Heart right ventricle (tissue), 16 donors: Measurements from ENCODE around the gene FGF14. TPM values are rescaled to one million over a fixed set of nuclear protein-coding genes. Genes with fewer than 3 reads are reported as not detected.

Source experiments
- ATAC-seq, 8 donors: fragments of 200-7000 bp; cut with Tn5 transposase; one replicate each; pipeline ENCODE4 v1.9.1; 2020; ENCODE audit warnings: mild to moderate bottlenecking in 8 of 8, moderate library complexity in 8 of 8, moderate number of reproducible peaks in 1 of 8
- DNase-seq, 2 donors: peaks; one replicate each; pipeline ENCODE4 v3.0.0-alpha.2; 2020
- H3K27ac ChIP-seq, 10 donors: fragments of 200-600 bp; sonication (generic) in 2 of 10; one replicate each; pipeline versions ENCODE4 v1.5.0 to v1.8.0; 2020 to 2022; ENCODE audit warnings: mild to moderate bottlenecking in 3 of 10
- H3K27me3 ChIP-seq, 7 donors: fragments of 200-600 bp; one replicate each; pipeline ENCODE4 v1.8.0; 2021 to 2022; ENCODE audit warnings: mild to moderate bottlenecking in 2 of 7
- H3K36me3 ChIP-seq, 9 donors: fragments of 200-600 bp; sonication (generic) in 1 of 9; one replicate each; pipeline versions ENCODE4 v1.5.0 to v1.8.0; 2020 to 2022; ENCODE audit warnings: mild to moderate bottlenecking in 2 of 9
- H3K4me1 ChIP-seq, 9 donors: fragments of 200-600 bp; sonication (generic) in 1 of 9; one replicate each; pipeline versions ENCODE4 v1.5.0 to v1.8.0; 2020 to 2022; ENCODE audit warnings: mild to moderate bottlenecking in 4 of 9
- H3K4me3 ChIP-seq, 10 donors: fragments of 200-600 bp; sonication (generic) in 2 of 10; one replicate each; pipeline versions ENCODE4 v1.5.0 to v1.8.0; 2020 to 2022; ENCODE audit warnings: mild to moderate bottlenecking in 7 of 10, moderate library complexity in 2 of 10
- H3K9me3 ChIP-seq, 11 donors: fragments of 200-600 bp in 10 of 11; sonication (generic) in 2 of 11; one replicate each; pipeline versions ENCODE4 v1.5.0 to v1.8.0; 2013 to 2022; ENCODE audit warnings: mild to moderate bottlenecking in 2 of 11, control low read depth in 1 of 11, moderate library complexity in 1 of 11
- WGBS, 2 donors: extraction: QIAGEN DNeasy Blood & Tissue Kit; methylation state at CpG; one replicate each; pipeline ENCODE4 v1.1.7; 2013; ENCODE audit warnings: inconsistent platforms in 1 of 2; 5-methylcytosine and 5-hydroxymethylcytosine counted together
- intact Hi-C, 10 donors: fragments of 100-400 bp; cut with DNase I; formaldehyde crosslinking; loops; one replicate each; pipeline versions ENCODE4 v1.11.1 to v1.14.2; 2022
- polyA plus RNA-seq, 2 donors: library from polyadenylated mRNA; stranded (reverse); fragments of 200-250 nt; gene quantifications; one replicate each; pipeline ENCODE4 v1.2.3, GENCODE V29; 2013
- total RNA-seq, 10 donors: library from RNA; stranded (reverse); fragmentation: NEBNext Ultra II Directional in 3 of 10; extraction: Animal tissue kit (Norgen Biotek cat#: 25700) in 3 of 10; gene quantifications; one replicate each; pipeline versions ENCODE4 v1.2.1 to v1.2.4, GENCODE V29; 2021 to 2023
- TF ChIP-seq, protein P1 (sequence below), 9 donors: fragments of 200-600 bp; sonication (generic) in 2 of 9; IDR thresholded peaks; one replicate each; pipeline versions ENCODE4 v1.5.0 to v1.8.0; 2021 to 2022; ENCODE audit warnings: antibody characterized with exemption in 9 of 9, mild to moderate bottlenecking in 5 of 9, moderate library complexity in 1 of 9
- donor health status: Arrhythmogenic right ventricular cardiomyopathy.
- donor health status: ischemic (EF 13 %, LVEDD 7.1; RV severe dilation, severe dysfunction).
- donor health status: healthy with polysubstance abuse.
- donor health status: DM: no; HTN: yes; CAD: no.
- donor health status: DM: no; HTN: no; CAD: no.
- donor health status: ischemic (EF 25% LVEDD 6.9; RV normal size, moderate dysfunction).
- donor health status: ischemic (EF 25% LVEDD 5.7; RV mildly dilated, moderate dysfunction).
- donor health status: healthy.
- donor health status: DM: yes; HTN: yes; CAD: no.
- donor health status: Ischemic cardiomyopathy.
- donor health status: ischemic (EF 35%, LVEDD 5.7; RV mildly dilated, moderate dysfunction).
- donor health status: nonischemic (EF 11% LVEDD 7.7; RV severe dilation, severe dysfunction).
- donor health status: DM: yes; HTN: yes; CAD: no.
- donor health status: PGD.
- donor health status: ischemic (EF 29% LVEDD 5.4; RV normal size, mild dysfunction).
- donor health status: nonischemic (EF 23%, LVEDD 6.1; RV moderate dilation, normal function).

FGF14 gene
- total and polyA plus RNA-seq, 12 donors = 0.20 to 7.8 (median 5.3) TPM

DNA sequence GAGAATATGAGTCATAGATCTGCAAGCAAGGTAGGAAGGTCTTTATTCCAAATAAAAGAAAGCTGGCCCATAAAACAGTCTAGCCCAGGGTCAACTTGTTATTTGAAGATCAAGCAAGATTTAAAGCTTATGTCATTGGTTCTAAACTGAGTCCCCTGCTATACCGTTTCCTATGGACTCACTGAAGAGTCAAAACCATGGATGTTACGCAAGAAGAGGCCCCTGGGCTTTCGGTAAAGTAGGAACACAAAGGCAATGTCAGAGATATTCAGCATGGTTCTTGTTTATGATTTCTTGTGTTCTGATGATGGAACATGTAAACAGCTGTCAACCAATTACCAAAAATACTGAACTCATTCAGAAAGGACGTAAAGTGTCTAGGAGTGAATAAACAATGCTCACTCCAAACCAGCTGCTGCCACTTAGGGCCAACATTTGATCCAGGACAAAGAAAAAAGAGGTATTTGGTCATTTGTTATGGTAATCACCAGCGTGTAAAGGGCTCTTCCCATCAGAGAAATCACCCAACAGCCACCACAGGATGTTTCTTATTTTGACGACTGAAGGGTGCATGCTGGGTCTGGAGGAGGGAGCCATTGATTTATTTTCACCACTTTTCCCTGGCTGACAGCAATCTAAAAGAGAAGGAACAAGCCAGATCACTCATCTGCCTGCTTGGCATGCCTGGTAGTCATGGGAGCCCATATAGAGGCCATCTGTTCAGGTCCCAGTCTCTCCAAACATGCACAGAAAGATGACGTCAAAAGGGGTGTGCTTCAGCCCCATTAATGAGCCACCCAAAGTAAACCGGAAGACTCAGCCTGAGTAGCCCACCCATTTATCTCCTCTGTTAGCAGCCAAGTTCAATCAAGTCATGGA, 68.3 kb downstream of the FGF14 start:
- intact Hi-C loops = no loop called here
- Histone ChIP-seq H3K4me3 (no peak overlapping the region), H3K4me1 (no peaks in the 10 kb centered on the region), H3K27me3 (no peaks in the 10 kb centered on the region), H3K36me3 (no peaks in the 10 kb centered on the region), H3K27ac (no peak overlapping the region), H3K9me3 (no peaks in the 10 kb centered on the region)
- ATAC-seq (no peak), DNase-seq (no peak)
- TF ChIP-seq, protein P1, sequence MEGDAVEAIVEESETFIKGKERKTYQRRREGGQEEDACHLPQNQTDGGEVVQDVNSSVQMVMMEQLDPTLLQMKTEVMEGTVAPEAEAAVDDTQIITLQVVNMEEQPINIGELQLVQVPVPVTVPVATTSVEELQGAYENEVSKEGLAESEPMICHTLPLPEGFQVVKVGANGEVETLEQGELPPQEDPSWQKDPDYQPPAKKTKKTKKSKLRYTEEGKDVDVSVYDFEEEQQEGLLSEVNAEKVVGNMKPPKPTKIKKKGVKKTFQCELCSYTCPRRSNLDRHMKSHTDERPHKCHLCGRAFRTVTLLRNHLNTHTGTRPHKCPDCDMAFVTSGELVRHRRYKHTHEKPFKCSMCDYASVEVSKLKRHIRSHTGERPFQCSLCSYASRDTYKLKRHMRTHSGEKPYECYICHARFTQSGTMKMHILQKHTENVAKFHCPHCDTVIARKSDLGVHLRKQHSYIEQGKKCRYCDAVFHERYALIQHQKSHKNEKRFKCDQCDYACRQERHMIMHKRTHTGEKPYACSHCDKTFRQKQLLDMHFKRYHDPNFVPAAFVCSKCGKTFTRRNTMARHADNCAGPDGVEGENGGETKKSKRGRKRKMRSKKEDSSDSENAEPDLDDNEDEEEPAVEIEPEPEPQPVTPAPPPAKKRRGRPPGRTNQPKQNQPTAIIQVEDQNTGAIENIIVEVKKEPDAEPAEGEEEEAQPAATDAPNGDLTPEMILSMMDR (IDR thresholded peaks at IDR 0.05) = no peak
- WGBS, 2 donors = 75 to 79% methylated on average over 8 of the region's 8 CpGs

DNA sequence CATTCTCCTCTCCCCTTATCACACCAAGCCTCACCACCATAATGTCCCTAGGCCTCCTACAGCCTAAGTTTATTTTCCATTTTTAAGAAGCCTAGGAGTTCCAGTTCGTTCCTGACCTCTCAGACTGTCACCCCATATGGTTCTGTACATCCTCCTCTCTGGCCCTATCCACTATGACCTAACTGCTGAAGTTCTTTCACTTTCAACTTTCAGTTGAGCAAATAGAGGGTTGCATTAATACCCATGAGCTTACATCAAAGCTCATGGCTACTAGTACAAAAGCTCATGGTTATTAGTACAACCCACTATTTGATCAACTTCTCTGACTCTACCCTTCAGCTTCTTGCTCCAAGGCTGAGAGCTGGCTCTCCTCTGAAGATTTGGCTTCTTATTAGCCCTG, 72.9 kb downstream of the FGF14 start:
- ATAC-seq (no peak), DNase-seq (no peak)
- Histone ChIP-seq H3K9me3 (no peaks in the 10 kb centered on the region), H3K36me3 (no peaks in the 10 kb centered on the region), H3K4me3 (no peak overlapping the region), H3K4me1 (no peaks in the 10 kb centered on the region), H3K27me3 (no peaks in the 10 kb centered on the region), H3K27ac (no peak overlapping the region)
- 52 to 61% methylated on average over 1 of the region's 1 CpG for WGBS, 2 donors
- TF ChIP-seq, protein P1 (IDR thresholded peaks at IDR 0.05) = no peak
- intact Hi-C loops = no loop called here

DNA sequence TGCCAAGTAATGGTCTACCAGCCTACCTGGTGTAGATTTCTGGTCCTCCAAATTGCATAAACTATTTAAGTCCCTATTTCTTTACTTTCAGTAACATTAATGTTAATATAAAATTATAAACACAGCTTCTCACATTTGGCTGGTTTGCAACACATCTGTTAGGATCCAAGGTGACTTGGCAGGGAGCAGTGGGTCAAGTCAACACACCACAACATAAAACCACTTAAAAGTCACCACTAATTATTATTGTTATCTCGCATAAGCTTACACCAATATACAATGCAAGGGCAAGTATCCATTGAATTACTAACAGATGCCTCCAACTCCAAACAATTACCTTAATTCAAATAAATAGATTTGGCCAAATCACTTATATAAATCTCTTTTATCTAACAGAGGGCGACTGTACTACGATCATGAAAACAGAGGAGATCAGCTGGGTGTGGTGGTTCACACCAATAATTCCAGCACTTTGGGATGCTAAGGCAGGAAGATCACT, 74.7 kb downstream of the FGF14 start:
- Histone ChIP-seq H3K9me3 (no peaks in the 10 kb centered on the region), H3K27me3 (no peaks in the 10 kb centered on the region), H3K27ac (no peak overlapping the region), H3K4me3 (no peak overlapping the region), H3K4me1 (no peaks in the 10 kb centered on the region), H3K36me3 (no peaks in the 10 kb centered on the region)
- ATAC-seq (no peak), DNase-seq (no peak)
- intact Hi-C loops = no loop called here
- TF ChIP-seq, protein P1 (IDR thresholded peaks at IDR 0.05) = no peak
- WGBS, 2 donors = 86 to 90% methylated on average over 3 of the region's 3 CpGs

DNA sequence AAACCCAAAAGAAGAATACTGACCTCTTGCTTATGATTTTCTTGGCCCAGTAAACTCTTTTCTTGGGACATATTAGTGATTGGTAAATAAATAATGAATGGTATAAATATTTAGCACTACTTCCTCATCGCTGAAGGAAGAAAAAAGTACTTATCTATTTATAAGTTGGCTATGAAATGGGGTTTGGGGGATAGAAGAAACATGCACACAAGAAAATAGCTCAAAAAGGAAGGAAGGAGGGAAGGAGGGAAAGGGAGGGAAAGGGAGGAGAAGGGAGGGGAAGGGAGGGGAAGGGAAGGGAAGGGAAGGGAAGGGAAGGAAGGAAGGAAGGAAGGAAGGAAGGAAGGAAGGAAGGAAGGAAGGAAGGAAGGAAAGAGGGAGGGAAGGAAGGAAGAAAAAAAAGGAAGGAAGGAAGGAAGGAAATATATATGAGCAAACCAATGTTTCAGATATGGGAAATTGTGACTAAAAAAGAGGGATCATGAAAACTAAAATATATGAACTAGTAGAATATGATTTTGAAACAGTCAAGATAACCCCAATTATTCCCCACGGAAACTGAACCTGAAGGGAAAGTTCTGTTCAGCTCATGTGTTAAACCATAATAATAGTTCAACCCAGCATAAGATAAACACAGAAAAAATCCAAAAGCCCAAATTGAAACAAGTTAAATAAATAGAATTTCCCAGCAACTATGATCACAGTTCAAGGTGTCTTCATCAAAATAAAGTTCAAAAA, 75.3 kb downstream of the FGF14 start:
- no peak for ATAC-seq
- intact Hi-C loops = no loop called here
- 80 to 81% methylated on average over 2 of the region's 2 CpGs for WGBS, 2 donors

More for the DNA sequence above, 75.3 kb downstream of the FGF14 start:
- TF ChIP-seq, protein P1 (IDR thresholded peaks at IDR 0.05) = no peak
- H3K36me3 ChIP-seq = no peaks in the 10 kb centered on the region
- H3K9me3 ChIP-seq = no peaks in the 10 kb centered on the region
- no peaks in the 10 kb centered on the region for H3K27me3 ChIP-seq
- DNase-seq = no peak
- no peak overlapping the region for H3K27ac ChIP-seq
- H3K4me1 ChIP-seq = no peaks in the 10 kb centered on the region
- no peak overlapping the region for H3K4me3 ChIP-seq
